Endometrial microvascular endothelial cells (primary cell): ENCODE data around the gene SHISAL2A. TPM values are rescaled to one million over a fixed set of nuclear protein-coding genes. Genes with fewer than 3 reads are reported as not detected.

ENCODE experiments used
- in situ Hi-C: cut with HindIII; loops from 2 replicates; pipeline ENCODE4 v1.10.0; 2017; ENCODE audit warnings: low sequenced_read_pairs, low pct_unique_long_range_greater_than_20kb; ENCODE audit errors: inconsistent ontology term
- total RNA-seq: library from RNA; depleted of rRNA; stranded (reverse); fragments of >200 nt; gene quantifications from one replicate; pipeline ENCODE4 v1.2.3, GENCODE V29; 2015; ENCODE audit errors: inconsistent ontology term

SHISAL2A gene
- total RNA-seq, 1 donor from 2014 or later: not detected

- in situ Hi-C loops: no loop called here
These were observed 19.2 kb upstream of the SHISAL2A start for GRCh38 chr1:52613636-52614373.

DNA sequence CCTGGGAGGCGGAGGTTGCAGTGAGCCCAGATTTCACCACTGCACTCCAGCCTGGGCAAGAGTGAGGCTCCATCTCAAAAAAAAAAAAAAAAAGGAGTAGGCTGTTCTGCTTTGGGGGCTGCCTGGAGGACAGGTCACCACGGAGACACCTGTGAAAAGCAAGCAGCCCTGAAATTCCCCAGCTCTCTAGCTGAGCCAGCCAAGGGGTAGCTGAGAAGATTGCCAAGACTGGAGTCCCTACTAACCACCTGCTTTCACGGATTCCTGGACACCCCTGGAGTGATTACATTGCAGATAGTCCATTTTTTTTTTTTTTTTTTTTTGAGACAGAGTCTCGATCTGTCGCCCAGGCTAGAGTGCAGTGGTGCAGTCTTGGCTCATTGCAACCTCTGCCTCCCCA is 18.3 kb upstream of the SHISAL2A start:
- in situ Hi-C loops: no loop called here

DNA sequence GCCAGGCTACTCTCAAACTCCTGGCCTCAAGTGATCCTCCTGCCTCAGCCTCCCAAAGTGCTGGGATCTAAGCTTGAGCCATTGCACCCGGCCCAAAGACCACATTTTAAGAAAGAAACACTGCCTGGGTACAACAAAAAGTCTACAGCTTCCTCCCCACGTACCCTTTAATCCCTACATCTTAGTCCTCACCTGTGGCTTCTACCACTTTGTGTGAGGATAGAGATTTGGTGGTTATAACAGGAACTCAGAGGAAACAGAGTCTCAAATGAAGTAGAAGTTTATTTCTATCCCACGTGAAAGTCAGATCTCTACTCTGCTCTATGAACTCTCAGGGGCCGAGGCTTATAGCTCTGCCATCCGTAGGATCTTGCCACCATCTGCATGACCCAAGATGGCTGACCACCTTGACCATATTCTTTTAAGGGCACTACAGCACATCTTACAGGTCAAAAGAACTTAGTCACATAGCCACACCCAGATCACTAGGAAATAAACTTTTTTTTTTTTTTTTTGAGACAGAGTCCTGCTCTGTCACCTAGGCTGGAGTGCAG is 17.4 kb upstream of the SHISAL2A start:
- in situ Hi-C loops: no loop called here

DNA sequence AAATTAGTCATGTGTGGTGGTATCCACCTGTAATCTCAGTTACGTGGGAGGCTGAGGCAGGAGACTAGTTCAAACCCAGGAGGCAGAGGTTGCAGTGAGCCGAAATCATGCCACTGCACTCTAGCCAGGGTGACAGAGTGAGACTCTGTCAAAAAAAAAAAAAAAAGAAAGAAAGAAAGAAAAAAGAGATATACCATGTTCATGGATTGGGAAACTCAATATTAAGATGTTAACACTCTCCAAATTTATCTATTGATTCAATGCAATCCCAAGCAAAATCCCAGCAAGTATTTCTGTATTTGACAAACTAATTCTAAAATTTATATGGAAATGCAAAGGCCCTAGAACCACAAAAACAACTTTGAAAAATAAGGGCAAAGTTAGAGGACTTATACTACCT is 11.0 kb upstream of the SHISAL2A start:
- in situ Hi-C loops: no loop called here

DNA sequence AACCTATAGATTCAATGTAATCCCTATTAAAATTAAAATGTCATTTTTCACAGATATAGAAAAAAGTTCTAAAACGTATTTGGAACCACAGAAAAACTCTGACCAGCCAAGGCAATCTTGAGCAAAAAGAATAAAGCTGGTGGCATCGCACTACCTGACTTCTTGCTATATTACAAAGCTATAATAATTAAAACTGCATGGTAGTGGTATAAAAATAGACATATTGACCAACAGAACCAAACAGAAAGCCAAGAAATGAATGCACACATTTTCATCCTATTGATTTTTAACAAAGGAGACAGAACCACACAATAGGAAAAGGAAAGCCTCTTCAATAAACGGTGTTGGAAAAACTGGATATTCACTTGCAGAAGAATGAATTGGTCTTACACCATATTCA is 9.2 kb upstream of the SHISAL2A start:
- in situ Hi-C loops: no loop called here

GRCh38 chr1:52627028-52627427 is 5.9 kb upstream of the SHISAL2A start:
- in situ Hi-C loops: no loop called here

DNA sequence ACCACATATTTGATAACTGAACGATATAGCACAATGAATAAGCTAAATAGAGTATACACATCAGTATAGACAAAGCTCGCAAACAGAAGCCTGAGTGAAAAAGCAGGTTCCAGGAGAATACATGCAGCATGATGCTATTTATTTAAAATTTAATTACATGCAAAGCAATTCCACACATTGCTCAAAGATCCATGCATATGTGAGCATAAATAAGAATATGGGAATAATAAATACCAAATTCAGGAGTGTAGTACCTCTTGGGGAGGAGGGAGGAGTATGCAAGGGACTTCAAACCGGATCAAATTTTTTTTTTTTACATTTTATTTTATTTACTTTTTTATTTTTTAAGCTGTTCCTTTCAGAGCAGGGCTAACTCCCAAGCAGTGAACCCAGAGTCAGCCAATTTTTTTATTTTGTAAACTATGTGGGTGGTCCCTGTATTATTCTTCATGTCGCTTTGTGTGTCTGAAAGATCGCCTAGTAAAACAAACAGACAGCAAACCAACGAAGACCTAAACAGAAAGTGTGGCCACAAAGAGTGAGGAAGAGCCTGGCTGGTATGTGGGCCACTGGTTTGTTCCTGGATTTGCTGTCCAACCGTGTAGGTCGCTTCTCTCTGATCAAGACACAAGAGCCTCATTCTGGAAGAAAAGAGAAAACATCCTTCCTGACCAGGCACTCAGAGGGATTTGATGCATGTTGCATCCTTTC is 4.2 kb upstream of the SHISAL2A start:
- in situ Hi-C loops: no loop called here

DNA sequence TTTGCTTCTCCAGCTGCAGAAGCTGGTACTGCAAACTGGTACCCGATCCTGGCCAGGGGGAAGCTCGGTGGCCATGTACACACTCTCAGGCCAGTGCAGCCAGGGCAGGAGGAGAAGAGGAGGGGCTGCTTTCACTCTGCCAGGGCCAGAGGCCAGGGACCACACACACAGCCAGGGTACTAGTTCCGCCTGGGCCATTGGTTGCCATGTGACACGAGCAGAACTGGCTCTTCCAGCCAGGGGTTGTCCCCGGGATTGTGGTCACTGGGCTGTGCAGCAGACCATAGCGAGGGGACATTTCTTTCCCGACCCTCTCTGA is 3.7 kb upstream of the SHISAL2A start:
- in situ Hi-C loops: no loop called here

DNA sequence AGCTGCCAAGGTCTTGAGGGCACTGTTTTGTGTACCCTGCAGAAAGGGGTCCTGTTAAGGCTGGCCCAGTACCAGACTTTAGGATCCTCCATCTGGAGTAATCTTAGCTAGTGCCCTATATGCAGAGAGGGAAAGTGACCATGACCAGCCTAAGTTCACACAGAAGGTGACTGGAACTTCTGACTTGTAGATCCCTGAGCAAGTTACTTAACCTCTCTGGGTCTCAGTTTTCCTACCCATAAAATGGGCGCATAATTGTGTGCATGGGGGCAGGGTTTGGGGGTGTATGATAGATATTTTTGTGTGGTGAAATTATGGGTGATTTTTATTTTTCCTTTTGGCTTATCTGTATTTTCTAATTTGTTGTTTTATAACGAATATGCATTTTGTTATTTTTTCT is 3.3 kb upstream of the SHISAL2A start:
- in situ Hi-C loops: no loop called here

- in situ Hi-C loops: no loop called here
These were observed 1.1 kb upstream of the SHISAL2A start for GRCh38 chr1:52631759-52632331.

- in situ Hi-C loops: no loop called here
These were observed 355 bp downstream of the SHISAL2A start for GRCh38 chr1:52633291-52633754.

- in situ Hi-C loops: no loop called here
These were observed 1.1 kb downstream of the SHISAL2A start for GRCh38 chr1:52634111-52634510.

GRCh38 chr1:52635321-52636089 is 2.5 kb downstream of the SHISAL2A start:
- in situ Hi-C loops: no loop called here

DNA sequence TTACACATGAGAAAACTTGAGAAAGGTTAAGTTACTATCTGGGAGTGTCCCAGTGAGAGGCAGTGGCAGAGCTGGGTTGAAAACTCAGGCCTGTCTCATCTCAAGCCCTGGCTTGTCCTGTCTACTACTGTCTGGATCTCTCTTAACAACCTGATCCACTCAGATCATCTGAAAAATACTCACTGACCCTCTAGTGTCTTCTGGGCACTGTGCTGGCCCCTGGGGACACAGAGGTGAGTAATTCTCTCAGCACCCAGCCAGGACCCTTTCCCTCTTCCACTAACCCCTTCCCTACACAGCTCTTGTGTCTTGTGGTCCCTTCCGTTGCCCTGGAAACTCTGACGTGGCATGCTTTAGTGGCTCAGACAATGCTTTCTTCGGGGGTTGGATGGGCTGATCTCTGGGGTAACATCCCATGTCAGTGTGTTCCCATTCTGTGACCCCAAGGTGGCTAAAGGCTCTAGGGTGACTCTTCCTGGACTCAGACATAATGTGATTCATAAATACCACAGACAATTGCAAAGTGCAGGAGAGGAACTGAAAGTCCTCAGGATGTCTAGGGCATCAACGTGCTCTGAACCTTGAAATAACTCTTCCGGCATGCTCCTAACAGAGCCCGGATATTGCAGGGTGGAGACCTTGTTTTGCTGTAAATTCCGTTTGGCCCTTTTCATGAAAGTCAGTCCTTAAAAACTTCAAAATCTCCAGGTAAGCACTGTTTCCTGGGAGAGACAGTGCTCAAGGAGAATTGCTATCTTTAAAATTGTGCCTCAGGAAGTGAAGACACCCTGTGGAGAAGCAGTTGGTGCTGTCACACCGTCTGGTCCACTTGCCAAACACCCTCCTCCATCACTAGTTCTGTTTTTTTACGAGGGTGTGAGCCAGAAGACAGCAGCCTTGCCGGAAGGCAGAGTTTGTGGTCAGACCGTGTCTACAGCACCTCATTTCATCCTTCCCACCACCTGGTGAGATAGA is 4.0 kb downstream of the SHISAL2A start:
- in situ Hi-C loops: no loop called here

DNA sequence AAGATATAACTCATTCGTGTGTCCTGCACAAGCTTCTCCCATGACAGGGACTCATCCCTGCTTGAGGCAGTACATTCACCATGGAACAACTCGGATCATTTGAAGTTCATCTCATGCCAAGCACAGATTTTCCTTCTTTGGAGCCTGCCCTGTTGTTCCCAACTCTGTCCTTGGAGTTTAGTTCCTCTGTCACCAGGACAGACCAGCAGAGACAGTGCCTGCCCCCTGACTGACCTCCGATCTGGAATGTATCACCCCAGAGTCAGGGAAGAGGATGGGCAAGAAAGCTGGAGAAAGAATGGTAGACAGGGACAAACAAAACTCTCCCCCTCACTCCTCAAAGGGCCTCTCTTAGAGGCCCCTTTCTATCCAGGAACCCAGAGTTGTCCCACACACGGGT is 5.0 kb downstream of the SHISAL2A start:
- in situ Hi-C loops: no loop called here

DNA sequence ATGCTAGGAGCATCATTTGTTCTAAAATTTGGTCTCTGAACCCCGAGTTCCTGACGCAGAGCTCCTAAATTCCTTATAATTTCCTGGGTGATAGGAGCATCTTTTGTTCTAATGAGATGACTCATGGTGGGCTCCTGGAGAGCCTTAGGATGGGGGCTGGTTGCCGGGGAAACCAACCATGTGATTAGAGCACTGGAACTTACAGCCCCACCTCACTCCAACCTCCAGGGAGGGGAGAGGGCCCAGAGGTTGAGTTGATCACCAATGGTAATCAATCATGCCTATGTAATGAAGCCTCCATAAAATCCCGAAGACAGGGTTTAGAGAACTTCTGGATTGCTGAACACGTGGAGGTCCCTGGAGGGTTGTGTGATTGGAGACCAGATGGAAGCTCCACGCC is 7.7 kb downstream of the SHISAL2A start:
- in situ Hi-C loops: no loop called here

DNA sequence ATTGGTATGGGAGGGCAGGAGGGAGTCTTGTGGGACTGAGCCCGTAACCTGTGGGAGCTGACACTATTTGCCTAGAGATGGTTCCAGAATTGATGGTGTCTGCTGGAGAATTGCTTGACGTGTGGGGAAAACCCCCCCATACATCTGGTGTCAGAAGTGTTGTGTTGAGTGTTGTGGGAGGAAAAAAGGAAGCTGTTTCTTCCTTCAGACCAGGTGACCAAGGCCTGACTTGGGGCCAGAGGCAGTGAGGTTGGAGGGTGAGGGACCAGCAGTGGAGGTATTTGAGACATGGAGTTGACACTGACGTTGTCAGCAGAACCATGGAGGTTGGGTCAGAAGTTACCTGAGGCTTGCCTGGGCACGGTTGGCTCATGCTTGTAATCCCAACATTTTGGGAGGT is 8.3 kb downstream of the SHISAL2A start:
- in situ Hi-C loops: no loop called here

DNA sequence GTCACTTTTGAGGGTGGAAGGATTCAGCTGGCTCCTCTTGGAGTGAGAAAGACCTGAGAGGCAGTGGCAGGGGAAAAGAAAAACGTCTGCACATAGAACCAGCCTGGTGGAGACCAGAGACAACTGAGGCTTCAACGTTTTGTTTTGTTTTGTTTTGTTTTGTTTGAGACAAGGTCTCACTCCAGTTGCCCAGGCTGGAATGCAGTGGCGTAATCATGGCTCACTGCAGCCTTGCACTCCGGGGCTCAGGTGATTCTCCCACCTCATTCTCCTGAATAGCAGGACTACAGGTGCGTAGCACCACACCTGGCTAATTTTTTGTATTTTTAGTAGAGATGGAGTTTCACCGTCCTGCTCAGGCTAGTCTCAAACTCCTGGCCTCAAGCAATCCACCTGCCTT is 12.3 kb downstream of the SHISAL2A start:
- in situ Hi-C loops: no loop called here
